Osteoblast (primary cell): ENCODE measurements around the gene PSMD4. TPM values are rescaled to one million over a fixed set of nuclear protein-coding genes. Genes with fewer than 3 reads are reported as not detected.

ENCODE experiments used
- DNase-seq: peaks from one replicate; pipeline ENCODE4 v3.0.0; 2011; ENCODE audit warnings: low spot score, mixed read lengths; ENCODE audit not compliant: insufficient read length; ENCODE audit errors: missing footprints
- H2AFZ ChIP-seq: 2 replicates; pipeline ENCODE4 v1.6.0; 2011; ENCODE audit warnings: mild to moderate bottlenecking, low read length
- H3K27ac ChIP-seq: 2 replicates; pipeline ENCODE4 v1.5.1; 2011; ENCODE audit warnings: mild to moderate bottlenecking, low read depth, low read length, moderate library complexity
- H3K27me3 ChIP-seq: 2 replicates; pipeline ENCODE4 v1.6.0; 2012; ENCODE audit warnings: mild to moderate bottlenecking, control low read depth, inconsistent platforms, low read length, moderate library complexity; ENCODE audit not compliant: insufficient read depth
- H3K36me3 ChIP-seq: 2 replicates; pipeline ENCODE4 v1.5.1; 2011; ENCODE audit warnings: mild to moderate bottlenecking, low read length, control low read depth, moderate library complexity; ENCODE audit not compliant: insufficient read depth
- H3K4me1 ChIP-seq: 2 replicates; pipeline ENCODE4 v1.5.1; 2011; ENCODE audit warnings: mild to moderate bottlenecking, low read length, control low read depth, moderate library complexity; ENCODE audit not compliant: insufficient read depth
- H3K4me2 ChIP-seq: 2 replicates; pipeline ENCODE4 v1.6.0; 2011; ENCODE audit warnings: mild to moderate bottlenecking, low read length; ENCODE audit not compliant: insufficient read depth
- H3K4me3 ChIP-seq: fragments of 200-600 bp; sonication (generic); 3 replicates; pipeline ENCODE4 v1.5.1; 2012; ENCODE audit warnings: mild to moderate bottlenecking, low read length, inconsistent platforms; ENCODE audit not compliant: insufficient read depth
- H3K79me2 ChIP-seq: 2 replicates; pipeline ENCODE4 v1.6.0; 2012; ENCODE audit warnings: mild to moderate bottlenecking, low read length, control low read depth, inconsistent platforms; ENCODE audit not compliant: insufficient read depth
- H3K9me3 ChIP-seq: 2 replicates; pipeline ENCODE4 v1.5.1; 2011; ENCODE audit warnings: low read depth, low read length, control low read depth
- H4K20me1 ChIP-seq: 2 replicates; pipeline ENCODE4 v1.6.0; 2012; ENCODE audit warnings: mild to moderate bottlenecking, low read length, control low read depth; ENCODE audit not compliant: insufficient read depth
- CTCF ChIP-seq: IDR thresholded peaks from 2 replicates; pipeline ENCODE4 v1.5.1; 2011; ENCODE audit warnings: mild to moderate bottlenecking, low read depth, low read length, moderate library complexity; ENCODE audit errors: extremely low read depth
- total RNA-seq: library from RNA; depleted of rRNA; stranded (reverse); fragments of >200 nt; gene quantifications from 2 replicates; pipeline ENCODE4 v1.2.3, GENCODE V29; 2012

Gene PSMD4
- total RNA-seq, 1 donor, result 140 TPM

GRCh38 chr1:151281969-151282882 lies 27.7 kb downstream of the PSMD4 start, which contains the start of gene ZNF687:
TSS of gene ZNF687 (plus strand) at chr1:151282299. CDS start at chr1:151286292, 3,993 bp downstream.
- peak; percentile 100 for DNase-seq
- peak within 1 kb of the TSS; percentile 83 for H3K4me3 ChIP-seq
- H3K36me3 ChIP-seq, result peaks cover 20% of the 10 kb centered on the region
- H4K20me1 ChIP-seq, result peaks cover 24% of the 10 kb centered on the region
- H3K4me2 ChIP-seq, result peak within 1 kb of the TSS; percentile 92
- peak within 1 kb of the TSS; percentile 95 for H2AFZ ChIP-seq
- no peaks in the 10 kb centered on the region for H3K9me3 ChIP-seq
- H3K27ac ChIP-seq, result peak within 1 kb of the TSS; percentile 99
- H3K4me1 ChIP-seq, result peaks cover 6% of the 10 kb centered on the region
- no peaks in the 10 kb centered on the region for H3K27me3 ChIP-seq
- no peak for TF ChIP-seq CTCF
- H3K79me2 ChIP-seq, result peaks cover 37% of the 10 kb centered on the region

- peak overlapping the region; percentile 83 for H3K4me3 ChIP-seq
- peak; percentile 83 for DNase-seq
- TF ChIP-seq CTCF, result no peak
- peaks cover 24% of the 10 kb centered on the region for H4K20me1 ChIP-seq
- peaks cover 42% of the 10 kb centered on the region for H3K79me2 ChIP-seq
- H3K36me3 ChIP-seq, result peaks cover 27% of the 10 kb centered on the region
- H2AFZ ChIP-seq, result peak overlapping the region; percentile 57
- H3K4me1 ChIP-seq, result peaks cover 6% of the 10 kb centered on the region
- peak overlapping the region; percentile 99 for H3K27ac ChIP-seq
- peak overlapping the region; percentile 92 for H3K4me2 ChIP-seq
- no peaks in the 10 kb centered on the region for H3K27me3 ChIP-seq
- no peaks in the 10 kb centered on the region for H3K9me3 ChIP-seq
Measured at GRCh38 chr1:151282883-151283725, 28.6 kb downstream of the PSMD4 start.

- no peak for TF ChIP-seq CTCF
- Histone ChIP-seq H3K27me3 (no peaks in the 10 kb centered on the region), H3K79me2 (peaks cover 44% of the 10 kb centered on the region), H2AFZ (no peak overlapping the region), H3K4me3 (peak overlapping the region; percentile 83), H3K4me2 (peak overlapping the region; percentile 92), H3K4me1 (peaks cover 6% of the 10 kb centered on the region), H3K36me3 (peaks cover 37% of the 10 kb centered on the region), H3K9me3 (no peaks in the 10 kb centered on the region), H4K20me1 (peaks cover 24% of the 10 kb centered on the region), H3K27ac (no peak overlapping the region)
- DNase-seq, result peak; percentile 54
Measured at GRCh38 chr1:151284013-151284577, 29.6 kb downstream of the PSMD4 start.
